Uterus (tissue), 2 donors: ENCODE results near the gene ARFGEF3.

Experiments used
- POLR2A ChIP-seq, 2 donors: fragments of 450-650 bp; IDR thresholded peaks; one replicate each; pipeline ENCODE4 v1.6.1; 2016; ENCODE audit warnings: antibody characterized with exemption in 2 of 2, mild to moderate bottlenecking in 1 of 2, moderate library complexity in 1 of 2
- TF ChIP-seq, protein P1 (sequence below), 4 experiments: fragments of 200-600 bp in 2 of 4; fragments of 450-650 bp in 2 of 4; sonication (generic) in 2 of 4; IDR thresholded peaks; one replicate each; pipeline ENCODE4 v1.5.1; 2016 to 2019; ENCODE audit warnings: antibody characterized with exemption in 4 of 4, mild to moderate bottlenecking in 2 of 4, moderate library complexity in 1 of 4

DNA sequence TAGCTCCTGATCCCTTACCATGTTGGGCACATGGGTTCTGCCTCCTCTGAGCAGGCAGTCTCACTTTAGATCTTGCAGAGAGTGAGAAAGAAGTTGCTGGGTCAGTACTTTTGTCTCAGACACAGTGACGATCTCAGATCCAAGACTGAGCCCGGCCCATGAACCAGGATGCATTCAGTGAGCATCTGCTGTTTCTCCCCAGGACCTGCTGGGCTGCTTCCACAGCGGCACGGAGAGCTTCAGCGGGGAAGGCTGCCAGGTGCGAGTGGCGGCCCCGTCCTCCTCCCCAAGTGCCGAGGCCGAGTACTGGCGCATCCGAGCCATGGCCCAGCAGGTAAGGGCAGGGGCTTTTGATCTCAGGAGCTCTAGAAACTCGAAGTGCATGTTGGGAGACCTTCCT, 162.1 kb downstream of the ARFGEF3 start:
- TF ChIP-seq, protein P1, sequence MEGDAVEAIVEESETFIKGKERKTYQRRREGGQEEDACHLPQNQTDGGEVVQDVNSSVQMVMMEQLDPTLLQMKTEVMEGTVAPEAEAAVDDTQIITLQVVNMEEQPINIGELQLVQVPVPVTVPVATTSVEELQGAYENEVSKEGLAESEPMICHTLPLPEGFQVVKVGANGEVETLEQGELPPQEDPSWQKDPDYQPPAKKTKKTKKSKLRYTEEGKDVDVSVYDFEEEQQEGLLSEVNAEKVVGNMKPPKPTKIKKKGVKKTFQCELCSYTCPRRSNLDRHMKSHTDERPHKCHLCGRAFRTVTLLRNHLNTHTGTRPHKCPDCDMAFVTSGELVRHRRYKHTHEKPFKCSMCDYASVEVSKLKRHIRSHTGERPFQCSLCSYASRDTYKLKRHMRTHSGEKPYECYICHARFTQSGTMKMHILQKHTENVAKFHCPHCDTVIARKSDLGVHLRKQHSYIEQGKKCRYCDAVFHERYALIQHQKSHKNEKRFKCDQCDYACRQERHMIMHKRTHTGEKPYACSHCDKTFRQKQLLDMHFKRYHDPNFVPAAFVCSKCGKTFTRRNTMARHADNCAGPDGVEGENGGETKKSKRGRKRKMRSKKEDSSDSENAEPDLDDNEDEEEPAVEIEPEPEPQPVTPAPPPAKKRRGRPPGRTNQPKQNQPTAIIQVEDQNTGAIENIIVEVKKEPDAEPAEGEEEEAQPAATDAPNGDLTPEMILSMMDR (IDR thresholded peaks at IDR 0.05) = no peak
- no peak for TF ChIP-seq POLR2A (IDR thresholded peaks at IDR 0.05)
